Measurements from ENCODE around the gene SPPL2A. TPM values are rescaled to one million over a fixed set of nuclear protein-coding genes. Genes with fewer than 3 reads are reported as not detected.
A peak's percentile ranks its signal among the peaks of the same experiment; 100 is the strongest.

SPPL2A gene
- total and polyA plus RNA-seq, 2 of the 13 experiments (the other 11 are each of a cell fraction or from before 2014, with no cell fraction given): 80.5 to 105 TPM

GRCh38 chr15:50686469-50687301 lies 78.8 kb downstream of the SPPL2A start, which contains the start of gene TRPM7 (continued):
- TF ChIP-seq HIC2 (CRISPR knock-in tag; IDR thresholded peaks at IDR 0.05; ENCODE audit: low read depth) (no peak), HNF4G (IDR thresholded peaks at IDR 0.05; ENCODE audit: borderline replicate concordance, low read depth, low read length) (no peak), HNF4G (CRISPR knock-in tag; IDR thresholded peaks at IDR 0.05; ENCODE audit: borderline replicate concordance, low read depth) (no peak), ZSCAN25 (CRISPR knock-in tag; IDR thresholded peaks at IDR 0.05) (peak; percentile 90), NAIF1 (CRISPR knock-in tag; IDR thresholded peaks at IDR 0.05; ENCODE audit: borderline replicate concordance) (0 out of 2 replicates have a peak, but pooled peaks have one; percentile 25), RFXANK (CRISPR knock-in tag; IDR thresholded peaks at IDR 0.05) (no peak), THAP7 (CRISPR knock-in tag; IDR thresholded peaks at IDR 0.05) (peak; percentile 70; the same call in 1 of the 2 replicates), NCOA2 (CRISPR knock-in tag; IDR thresholded peaks at IDR 0.05) (peak; percentile 34; the same call in 1 of the 2 replicates), SP1 (IDR thresholded peaks at IDR 0.05) (no peak), SP1 (CRISPR knock-in tag; IDR thresholded peaks at IDR 0.05) (peak; percentile 35; the same call in 1 of the 2 replicates), CHD4 (IDR thresholded peaks at IDR 0.05; ENCODE audit: borderline replicate concordance, low read length) (no peak), ZNF318 (CRISPR knock-in tag; IDR thresholded peaks at IDR 0.05) (no peak; the same call in 1 of the 2 replicates), AKAP8 (CRISPR knock-in tag; IDR thresholded peaks at IDR 0.05) (peak; percentile 73; the same call in 1 of the 2 replicates), MYNN (CRISPR knock-in tag; IDR thresholded peaks at IDR 0.05; ENCODE audit: low read depth) (no peak), FOXJ3 (CRISPR knock-in tag; IDR thresholded peaks at IDR 0.05; ENCODE audit: borderline replicate concordance) (0 out of 2 replicates have a peak, but pooled peaks have one; percentile 9), ZNF777 (CRISPR knock-in tag; IDR thresholded peaks at IDR 0.05) (peak; percentile 54; the same call in 1 of the 2 replicates), CREM (IDR thresholded peaks at IDR 0.05) (no peak), CREM (CRISPR knock-in tag; IDR thresholded peaks at IDR 0.05) (no peak), ATM (IDR thresholded peaks at IDR 0.05; ENCODE audit: borderline replicate concordance) (no peak), SRSF1 (optimal IDR thresholded peaks at IDR 0.05; ENCODE audit: low read depth, low read length) (peak; percentile 80)

Measured in HepG2 (cell line).